Measurements from ENCODE around the gene CCNI.

Gene CCNI

GRCh38 chr4:77075869-77076799 lies at the start of gene CCNI:
Gene CCNI, minus strand, starts transcription at chr4:77075989. Its CDS starts 9,627 bp downstream, at chr4:77066362.
- no peaks in the 10 kb centered on the region for H3K9me2 ChIP-seq (replicated peaks; ENCODE audit: insufficient read depth, low read length)
- no peaks in the 10 kb centered on the region for H3K27me3 ChIP-seq (replicated peaks; ENCODE audit: insufficient read depth, low read length)
- H4K20me1 ChIP-seq (ENCODE audit: insufficient read depth, low read length) = peaks cover 26% of the 10 kb centered on the region
- peaks cover 27% of the 10 kb centered on the region for H3K4me1 ChIP-seq (ENCODE audit: low read length)
- H3K36me3 ChIP-seq (replicated peaks; ENCODE audit: insufficient read depth, low read length) = no peaks in the 10 kb centered on the region
- peak; percentile 97 for DNase-seq
- H3K4me3 ChIP-seq (ENCODE audit: low read length) = peak within 1 kb of the TSS; percentile 79
- peaks cover 49% of the 10 kb centered on the region for H3K79me2 ChIP-seq (ENCODE audit: low read length)
- peaks cover 10% of the 10 kb centered on the region; the same call in 1 of the 2 replicates for H3F3A ChIP-seq (ENCODE audit: insufficient read depth, low read length)
- H3K27ac ChIP-seq (ENCODE audit: low read length) = peak within 1 kb of the TSS; percentile 84
- no peak for TF ChIP-seq EZH2 (optimal IDR thresholded peaks at IDR 0.05; ENCODE audit: low read depth, low read length)
- TF ChIP-seq CTCF (IDR thresholded peaks at IDR 0.05; ENCODE audit: low read length) = no peak
- TF ChIP-seq EZH2phosphoT487 (IDR thresholded peaks at IDR 0.05; ENCODE audit: low read length) = no peak
- peak within 1 kb of the TSS; percentile 90 for H3K9ac ChIP-seq (ENCODE audit: low read length)
- H3K4me2 ChIP-seq (ENCODE audit: low read depth, low read length) = peak within 1 kb of the TSS; percentile 60
- H3K9me3 ChIP-seq (replicated peaks; ENCODE audit: insufficient read depth, low read length) = no peaks in the 10 kb centered on the region
- H2AFZ ChIP-seq (ENCODE audit: low read length) = peak within 1 kb of the TSS; percentile 76

GRCh38 chr4:77124576-77124975 lies 48.8 kb upstream of the CCNI start:
- TF ChIP-seq EZH2 (optimal IDR thresholded peaks at IDR 0.05; ENCODE audit: low read depth, low read length) (no peak), CTCF (IDR thresholded peaks at IDR 0.05; ENCODE audit: low read length) (no peak), EZH2phosphoT487 (IDR thresholded peaks at IDR 0.05; ENCODE audit: low read length) (no peak)

GRCh38 chr4:77123411-77123810 lies 47.6 kb upstream of the CCNI start:
- Histone ChIP-seq H3K27ac (ENCODE audit: low read length) (no peak overlapping the region), H4K20me1 (ENCODE audit: insufficient read depth, low read length) (no peaks in the 10 kb centered on the region), H3K9me2 (replicated peaks; ENCODE audit: insufficient read depth, low read length) (no peaks in the 10 kb centered on the region), H2AFZ (ENCODE audit: low read length) (no peak overlapping the region), H3F3A (ENCODE audit: insufficient read depth, low read length) (peaks cover 3% of the 10 kb centered on the region; the same call in 1 of the 2 replicates), H3K9ac (ENCODE audit: low read length) (no peak overlapping the region), H3K4me2 (ENCODE audit: low read depth, low read length) (no peak overlapping the region), H3K79me2 (ENCODE audit: low read length) (no peaks in the 10 kb centered on the region), H3K4me1 (ENCODE audit: low read length) (peaks cover 24% of the 10 kb centered on the region), H3K4me3 (ENCODE audit: low read length) (no peak overlapping the region), H3K9me3 (replicated peaks; ENCODE audit: insufficient read depth, low read length) (no peaks in the 10 kb centered on the region), H3K36me3 (replicated peaks; ENCODE audit: insufficient read depth, low read length) (no peaks in the 10 kb centered on the region), H3K27me3 (replicated peaks; ENCODE audit: insufficient read depth, low read length) (no peaks in the 10 kb centered on the region)
- no peak for TF ChIP-seq EZH2 (optimal IDR thresholded peaks at IDR 0.05; ENCODE audit: low read depth, low read length)
- TF ChIP-seq EZH2phosphoT487 (IDR thresholded peaks at IDR 0.05; ENCODE audit: low read length) = no peak
- TF ChIP-seq CTCF (IDR thresholded peaks at IDR 0.05; ENCODE audit: low read length) = no peak
- peak; percentile 7 for DNase-seq

More at GRCh38 chr4:77124576-77124975, 48.8 kb upstream of the CCNI start:
- Histone ChIP-seq H3K9me2 (replicated peaks; ENCODE audit: insufficient read depth, low read length) (no peaks in the 10 kb centered on the region), H3K9me3 (replicated peaks; ENCODE audit: insufficient read depth, low read length) (no peaks in the 10 kb centered on the region), H3K4me1 (ENCODE audit: low read length) (peaks cover 24% of the 10 kb centered on the region), H3K9ac (ENCODE audit: low read length) (no peak overlapping the region), H3K36me3 (replicated peaks; ENCODE audit: insufficient read depth, low read length) (no peaks in the 10 kb centered on the region), H2AFZ (ENCODE audit: low read length) (no peak overlapping the region), H3K4me3 (ENCODE audit: low read length) (no peak overlapping the region), H3K79me2 (ENCODE audit: low read length) (no peaks in the 10 kb centered on the region), H3F3A (ENCODE audit: insufficient read depth, low read length) (peaks cover 3% of the 10 kb centered on the region; the same call in 1 of the 2 replicates), H3K27me3 (replicated peaks; ENCODE audit: insufficient read depth, low read length) (no peaks in the 10 kb centered on the region), H3K4me2 (ENCODE audit: low read depth, low read length) (no peak overlapping the region), H3K27ac (ENCODE audit: low read length) (no peak overlapping the region), H4K20me1 (ENCODE audit: insufficient read depth, low read length) (no peaks in the 10 kb centered on the region)
- no peak for DNase-seq

Measured in MM.1S (cell line).